Left renal cortex interstitium (tissue), 4 donors: ENCODE measurements around the gene ADAMTS2. TPM values are rescaled to one million over a fixed set of nuclear protein-coding genes. Genes with fewer than 3 reads are reported as not detected.

Experiments
- DNase-seq, 4 donors: peaks; one replicate each; pipeline ENCODE4 v3.0.0-alpha.2; 2013; ENCODE audit warnings: low read depth in 4 of 4, low spot score in 2 of 4, missing footprints in 1 of 4
- polyA plus RNA-seq, 4 donors: library from polyadenylated mRNA; unstranded; fragments of 120-200 nt; gene quantifications; one replicate each; pipeline ENCODE4 v1.2.1, GENCODE V29; 2013; ENCODE audit not compliant: insufficient read length in 4 of 4

The ADAMTS2 gene
- polyA plus RNA-seq, 4 donors, result 11.5 to 15.9 (median 12.1) TPM

GRCh38 chr5:179314606-179315355, 30.5 kb downstream of the ADAMTS2 start:
- DNase-seq, result no peak

GRCh38 chr5:179313849-179314521, 31.3 kb downstream of the ADAMTS2 start:
- no peak for DNase-seq

- DNase-seq, result no peak
Observed at GRCh38 chr5:179312557-179313235, 32.6 kb downstream of the ADAMTS2 start.

- no peak for DNase-seq
Observed at GRCh38 chr5:179311581-179311980, 33.7 kb downstream of the ADAMTS2 start.

- no peak for DNase-seq
Observed at GRCh38 chr5:179311091-179311470, 34.2 kb downstream of the ADAMTS2 start.

- DNase-seq, result no peak
Observed at GRCh38 chr5:179310439-179311090, 34.7 kb downstream of the ADAMTS2 start.

- DNase-seq, result no peak
Observed at GRCh38 chr5:179309751-179310320, 35.4 kb downstream of the ADAMTS2 start.

- no peak for DNase-seq
Observed at GRCh38 chr5:179309383-179309670, 35.9 kb downstream of the ADAMTS2 start.

- DNase-seq, result no peak
Observed at GRCh38 chr5:179308563-179309382, 36.5 kb downstream of the ADAMTS2 start.

- DNase-seq, result no peak
Observed at GRCh38 chr5:179307931-179308471, 37.3 kb downstream of the ADAMTS2 start.

GRCh38 chr5:179307013-179307800, 38.1 kb downstream of the ADAMTS2 start:
- no peak for DNase-seq

- no peak for DNase-seq
Observed at GRCh38 chr5:179306191-179307012, 38.9 kb downstream of the ADAMTS2 start.

- DNase-seq, result no peak
Observed at GRCh38 chr5:179304871-179305270, 40.4 kb downstream of the ADAMTS2 start.

GRCh38 chr5:179304466-179304865, 40.8 kb downstream of the ADAMTS2 start:
- DNase-seq, result no peak

- DNase-seq, result no peak
Observed at GRCh38 chr5:179303451-179304200, 41.6 kb downstream of the ADAMTS2 start.

- no peak for DNase-seq
Observed at GRCh38 chr5:179302499-179303185, 42.6 kb downstream of the ADAMTS2 start.

- no peak for DNase-seq
Observed at GRCh38 chr5:179301796-179302195, 43.5 kb downstream of the ADAMTS2 start.
